HG03103 (cell line): ENCODE measurements around the gene NEDD9.

Source experiments
- ATAC-seq: cut with Tn5 transposase; IDR thresholded peaks from one replicate; pipeline ENCODE4 v1.9.1; 2021; ENCODE audit warnings: low read depth; ENCODE audit not compliant: unreplicated experiment

NEDD9 gene

GRCh38 chr6:11232193-11232769, at the start of gene NEDD9:
Gene NEDD9, minus strand, starts transcription at chr6:11232668. Its CDS starts 153 bp downstream, at chr6:11232515.
- ATAC-seq, result peak; percentile 99

GRCh38 chr6:11282245-11282644, 49.8 kb upstream of the NEDD9 start:
- ATAC-seq, result no peak

GRCh38 chr6:11280394-11280793, 47.9 kb upstream of the NEDD9 start:
- ATAC-seq, result no peak

- no peak for ATAC-seq
These were observed 46.8 kb upstream of the NEDD9 start for GRCh38 chr6:11279284-11279689.

GRCh38 chr6:11278207-11278559, 45.7 kb upstream of the NEDD9 start:
- no peak for ATAC-seq

- no peak for ATAC-seq
These were observed 45.1 kb upstream of the NEDD9 start for GRCh38 chr6:11277275-11278206.

GRCh38 chr6:11276911-11277274, 44.4 kb upstream of the NEDD9 start:
- ATAC-seq, result no peak

GRCh38 chr6:11276228-11276627, 43.8 kb upstream of the NEDD9 start:
- ATAC-seq, result no peak

GRCh38 chr6:11275598-11275997, 43.1 kb upstream of the NEDD9 start:
- ATAC-seq, result peak; percentile 53

- ATAC-seq, result no peak
These were observed 41.1 kb upstream of the NEDD9 start for GRCh38 chr6:11273406-11274065.

GRCh38 chr6:11272491-11273192, 40.2 kb upstream of the NEDD9 start:
- no peak for ATAC-seq

GRCh38 chr6:11271228-11272020, 39.0 kb upstream of the NEDD9 start:
- no peak for ATAC-seq

- ATAC-seq, result no peak
These were observed 37.9 kb upstream of the NEDD9 start for GRCh38 chr6:11270030-11271027.

GRCh38 chr6:11268978-11269377, 36.5 kb upstream of the NEDD9 start:
- no peak for ATAC-seq

- ATAC-seq, result no peak
These were observed 34.5 kb upstream of the NEDD9 start for GRCh38 chr6:11266926-11267325.

- ATAC-seq, result no peak
These were observed 33.5 kb upstream of the NEDD9 start for GRCh38 chr6:11265932-11266331.

GRCh38 chr6:11264100-11264499, 31.6 kb upstream of the NEDD9 start:
- no peak for ATAC-seq

- ATAC-seq, result no peak
These were observed 30.9 kb upstream of the NEDD9 start for GRCh38 chr6:11263291-11263775.

- no peak for ATAC-seq
These were observed 29.8 kb upstream of the NEDD9 start for GRCh38 chr6:11262242-11262641.
